Inferior parietal cortex (tissue), 1 donor: ENCODE results near the gene EMCN.
"Not testable (repeated sequence)": the region's sequence is repeated elsewhere in the genome, so short reads cannot be mapped to it uniquely, and the experiment has no call there.

Experiments
- DNase-seq: peaks from one replicate; pipeline ENCODE4 v3.0.0-alpha.2; 2016; ENCODE audit errors: extremely low spot score

The EMCN gene

GRCh38 chr4:100380401-100380800, 137.4 kb downstream of the EMCN start:
- not testable (repeated sequence) for DNase-seq

DNA sequence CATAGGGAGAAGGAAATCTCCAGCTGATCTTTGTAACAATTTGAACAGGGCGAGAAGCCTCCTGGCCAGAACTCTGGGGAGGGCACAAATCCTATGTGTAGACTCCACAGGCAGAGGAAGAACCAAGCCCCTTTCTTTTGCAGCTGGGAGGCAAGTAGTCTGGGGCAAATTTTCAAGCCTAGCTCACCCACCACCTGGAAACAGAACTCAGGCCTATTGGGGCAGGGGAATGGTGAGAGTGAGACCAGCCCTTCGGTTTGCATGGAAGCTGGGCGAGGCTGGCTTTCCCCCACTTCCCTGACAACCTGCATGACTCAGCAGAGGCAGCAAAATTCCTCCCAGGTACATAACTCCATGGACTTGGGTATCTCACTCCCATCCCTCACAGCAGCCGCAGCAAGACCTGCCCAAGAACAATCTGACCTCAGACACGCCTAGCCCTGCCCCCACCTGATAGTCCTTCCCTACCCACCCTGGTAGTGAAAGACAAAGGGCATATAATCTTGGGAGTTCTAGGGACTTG, 138.2 kb downstream of the EMCN start:
- DNase-seq: no peak

DNA sequence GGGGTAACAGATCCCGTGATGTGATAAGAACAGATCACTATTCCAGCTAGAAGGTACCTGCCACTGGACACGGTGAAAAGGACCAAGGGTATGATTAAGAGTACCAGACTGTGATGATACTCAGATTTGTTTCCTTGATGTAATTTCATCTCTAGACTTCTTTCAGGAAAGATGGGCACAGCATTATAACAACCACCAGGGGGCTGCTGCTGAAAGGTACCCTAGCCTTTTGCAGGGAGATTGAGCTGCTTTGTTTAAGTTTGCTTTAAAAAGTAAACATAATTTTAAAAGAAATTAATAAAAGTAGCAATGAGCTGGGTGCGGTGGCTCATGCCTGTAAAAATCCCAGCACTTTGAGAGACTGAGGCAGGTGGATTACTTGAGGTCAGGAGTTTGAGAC, 145.4 kb downstream of the EMCN start:
- DNase-seq: no peak

DNA sequence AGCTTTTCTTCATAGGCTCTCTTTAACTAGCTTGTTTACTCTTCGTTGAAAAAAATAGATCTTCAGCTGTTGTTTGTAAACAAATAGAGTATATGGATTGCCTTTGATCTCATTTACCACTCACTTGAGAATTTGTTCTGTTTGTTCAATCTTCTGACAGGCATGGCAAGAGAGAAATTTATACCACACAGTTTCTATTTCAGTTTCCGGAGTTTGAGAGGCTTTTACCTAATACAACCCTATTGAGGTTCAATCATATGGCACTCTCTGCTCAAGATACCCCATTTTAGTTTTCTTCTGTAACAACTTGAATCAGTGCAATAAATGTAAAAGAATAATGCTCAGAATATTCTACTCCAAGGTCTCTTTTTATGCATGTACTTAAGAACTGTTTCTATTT, 148.0 kb downstream of the EMCN start:
- DNase-seq: no peak

DNA sequence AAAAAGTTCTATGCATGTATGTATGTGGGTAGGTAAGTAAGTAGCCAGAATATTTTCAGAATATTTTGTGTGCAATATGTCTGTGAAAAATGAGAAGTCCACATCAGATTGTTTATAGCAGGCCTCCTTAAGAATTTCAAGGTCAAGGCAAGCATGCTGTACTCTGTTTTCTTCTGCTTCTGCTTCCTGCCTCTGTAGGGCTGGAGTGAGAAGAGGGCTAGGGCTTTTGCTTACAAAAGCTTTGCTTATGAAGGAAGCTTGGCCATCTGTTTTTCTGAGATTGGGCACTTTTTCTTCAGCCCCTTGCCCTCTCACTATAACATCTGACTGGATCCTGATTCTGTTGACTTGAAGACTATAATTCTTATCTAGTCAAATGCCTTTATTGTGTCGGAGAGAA, 150.4 kb downstream of the EMCN start:
- no peak for DNase-seq

DNA sequence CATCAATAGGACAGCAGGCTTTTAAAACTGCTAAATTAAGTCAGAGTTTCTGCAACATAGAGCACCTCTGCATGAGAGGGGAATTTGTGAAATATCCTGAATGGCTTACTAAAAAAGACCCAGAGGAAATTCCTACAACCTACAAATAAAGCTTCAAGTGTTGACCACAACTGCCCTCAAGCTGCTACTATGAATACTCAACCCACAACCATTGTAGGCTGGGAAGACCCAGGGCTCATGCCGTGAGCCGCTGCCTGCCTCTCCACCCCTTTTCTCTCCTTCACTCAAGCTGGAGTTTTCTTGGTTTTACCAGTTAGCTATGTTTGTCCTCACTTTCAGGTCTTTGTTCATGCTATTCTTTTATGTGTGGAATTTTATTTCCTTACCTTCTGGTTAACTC, 151.6 kb downstream of the EMCN start:
- DNase-seq: no peak

DNA sequence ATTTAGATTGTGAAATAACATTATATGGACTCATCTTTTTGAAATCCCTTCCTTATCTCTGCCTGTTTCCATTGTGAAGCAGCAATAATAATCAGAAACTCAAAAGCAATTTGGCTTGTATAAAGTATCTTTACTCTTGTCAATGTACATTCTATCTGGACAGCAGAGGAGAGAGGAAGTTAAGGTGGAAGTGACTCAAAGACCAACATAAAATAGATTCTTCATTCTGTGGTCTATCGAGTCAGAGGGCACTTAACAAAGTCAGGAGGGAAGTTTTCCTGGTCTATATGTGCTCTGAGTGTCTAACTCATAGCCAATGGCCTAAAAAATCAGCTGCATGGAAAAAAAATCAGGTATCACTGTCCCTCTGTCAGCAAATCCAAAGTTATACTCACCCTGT, 155.5 kb downstream of the EMCN start:
- no peak for DNase-seq

DNA sequence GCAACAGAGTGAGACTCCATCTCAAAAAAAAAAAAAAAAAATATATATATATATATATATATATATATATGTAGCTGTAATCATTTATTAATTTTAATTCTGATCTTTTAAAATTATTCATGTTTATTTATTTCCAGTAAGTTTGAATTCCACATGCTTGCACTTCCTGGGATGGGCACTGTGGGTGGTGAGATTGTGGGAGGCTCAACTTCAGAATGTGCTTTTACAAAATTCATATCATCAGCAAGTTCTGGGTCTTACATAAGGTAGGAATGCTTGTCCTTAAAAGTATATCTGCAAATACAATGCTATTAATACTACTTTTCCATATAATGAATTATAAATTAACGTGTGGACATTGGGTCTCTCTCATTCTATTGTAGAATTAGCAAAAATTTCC, 156.5 kb downstream of the EMCN start:
- DNase-seq: no peak

- no peak for DNase-seq
Observed at GRCh38 chr4:100360211-100360610, 157.6 kb downstream of the EMCN start.

GRCh38 chr4:100359441-100359840, 158.4 kb downstream of the EMCN start:
- no peak for DNase-seq

- no peak for DNase-seq
Observed at GRCh38 chr4:100357542-100357941, 160.3 kb downstream of the EMCN start.

DNA sequence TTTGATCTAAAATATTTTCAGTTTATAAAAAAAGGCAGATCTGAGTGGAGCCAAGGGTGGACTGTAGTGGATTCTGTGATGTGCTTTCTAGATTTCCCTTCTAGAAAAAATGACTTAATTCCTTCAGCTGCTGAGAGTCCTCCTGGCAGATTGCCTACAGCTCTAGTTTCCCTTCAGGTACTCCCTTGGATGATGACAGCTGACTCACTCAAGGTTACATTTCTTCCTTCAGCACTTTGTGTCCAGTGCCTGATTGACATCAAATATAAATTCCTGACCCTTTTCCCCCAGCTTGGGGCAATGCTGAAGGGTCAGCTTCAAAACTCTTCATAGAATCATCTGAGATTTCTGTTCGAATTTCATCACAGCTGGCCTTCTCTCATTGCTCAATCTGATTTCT, 161.7 kb downstream of the EMCN start:
- no peak for DNase-seq

GRCh38 chr4:100352352-100352751, 165.5 kb downstream of the EMCN start:
- not testable (repeated sequence) for DNase-seq

DNA sequence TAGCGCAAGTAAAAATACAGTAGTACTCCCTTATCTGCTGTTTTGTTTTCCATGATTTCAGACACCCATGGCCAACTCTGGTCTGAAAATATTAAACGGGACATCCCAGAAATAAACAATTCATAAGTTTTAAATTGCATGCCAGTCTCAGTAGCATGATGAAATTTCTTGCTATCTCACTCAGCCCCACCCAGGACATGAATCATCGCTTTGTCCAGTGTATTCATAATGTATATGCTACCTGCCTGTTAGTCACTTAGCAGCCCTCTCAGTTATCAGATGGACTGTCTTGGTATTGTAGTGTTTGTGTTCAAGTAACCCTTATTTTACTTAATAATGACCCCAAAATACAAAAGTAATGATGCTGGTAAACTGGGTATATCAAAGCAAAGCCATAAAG, 169.3 kb downstream of the EMCN start:
- DNase-seq: no peak

- no peak for DNase-seq
Observed at GRCh38 chr4:100347241-100347640, 170.6 kb downstream of the EMCN start.

GRCh38 chr4:100345585-100345984, 172.2 kb downstream of the EMCN start:
- DNase-seq: no peak
